ENCODE measurements around the gene LYZL4.

The LYZL4 gene

DNA sequence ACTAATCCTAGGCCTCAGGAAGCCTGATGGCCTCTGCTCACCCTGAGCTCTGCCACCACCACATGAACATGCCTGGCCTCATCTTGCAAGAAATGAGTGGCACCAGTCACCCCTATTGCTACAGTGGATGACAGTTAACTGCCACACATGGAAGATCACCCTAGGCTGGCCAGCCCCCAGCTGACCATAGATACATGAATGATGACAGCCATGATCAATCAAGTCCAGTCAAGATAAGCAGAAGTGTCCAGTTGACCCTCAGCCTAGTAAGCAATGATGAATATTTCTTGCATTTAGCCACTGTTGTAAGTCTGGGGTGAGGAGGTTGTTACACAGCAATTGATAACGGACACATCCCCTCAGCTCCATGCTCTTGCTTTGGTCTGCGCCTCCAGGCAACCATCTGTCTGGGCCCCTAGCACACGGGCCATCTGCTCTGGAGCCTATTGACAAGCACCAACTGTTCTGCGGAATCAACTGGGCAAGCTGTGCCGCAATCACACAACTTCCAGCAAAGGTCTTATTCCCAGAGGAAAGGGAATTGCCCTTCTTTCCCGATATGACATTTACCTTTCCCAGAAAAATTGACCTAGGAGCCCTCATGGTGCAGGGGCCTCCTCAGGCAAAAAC is 2.2 kb upstream of the LYZL4 start:
- no peak for DNase-seq (ENCODE audit: low read depth, low spot score)
- TF ChIP-seq, protein P1, sequence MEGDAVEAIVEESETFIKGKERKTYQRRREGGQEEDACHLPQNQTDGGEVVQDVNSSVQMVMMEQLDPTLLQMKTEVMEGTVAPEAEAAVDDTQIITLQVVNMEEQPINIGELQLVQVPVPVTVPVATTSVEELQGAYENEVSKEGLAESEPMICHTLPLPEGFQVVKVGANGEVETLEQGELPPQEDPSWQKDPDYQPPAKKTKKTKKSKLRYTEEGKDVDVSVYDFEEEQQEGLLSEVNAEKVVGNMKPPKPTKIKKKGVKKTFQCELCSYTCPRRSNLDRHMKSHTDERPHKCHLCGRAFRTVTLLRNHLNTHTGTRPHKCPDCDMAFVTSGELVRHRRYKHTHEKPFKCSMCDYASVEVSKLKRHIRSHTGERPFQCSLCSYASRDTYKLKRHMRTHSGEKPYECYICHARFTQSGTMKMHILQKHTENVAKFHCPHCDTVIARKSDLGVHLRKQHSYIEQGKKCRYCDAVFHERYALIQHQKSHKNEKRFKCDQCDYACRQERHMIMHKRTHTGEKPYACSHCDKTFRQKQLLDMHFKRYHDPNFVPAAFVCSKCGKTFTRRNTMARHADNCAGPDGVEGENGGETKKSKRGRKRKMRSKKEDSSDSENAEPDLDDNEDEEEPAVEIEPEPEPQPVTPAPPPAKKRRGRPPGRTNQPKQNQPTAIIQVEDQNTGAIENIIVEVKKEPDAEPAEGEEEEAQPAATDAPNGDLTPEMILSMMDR (IDR thresholded peaks at IDR 0.05; ENCODE audit: low read depth, low read length) = no peak
- in situ Hi-C loops (cut with HindIII; ENCODE audit: low sequenced_read_pairs) = no loop called here

DNA sequence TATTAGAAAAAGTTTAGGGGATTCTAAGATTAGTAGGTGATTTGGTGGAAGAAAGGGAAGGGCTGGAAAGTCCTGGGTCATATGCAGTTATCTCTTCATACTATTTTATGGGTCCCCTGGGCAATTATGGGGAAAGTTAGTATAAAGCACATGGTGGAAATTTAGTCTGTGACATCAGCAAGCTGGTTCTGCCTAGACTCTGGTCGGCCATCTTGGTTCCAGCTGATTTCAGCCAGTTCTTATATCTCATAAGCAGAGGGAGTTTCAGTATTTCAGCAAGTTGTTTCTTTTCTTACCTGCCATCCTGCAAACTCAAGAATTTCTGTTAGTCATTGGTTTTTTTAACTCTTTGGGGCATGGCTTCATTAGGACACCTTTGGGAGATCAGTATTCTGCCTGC is 1.0 kb upstream of the LYZL4 start:
- in situ Hi-C loops (cut with HindIII; ENCODE audit: low sequenced_read_pairs) = no loop called here
- no peak for DNase-seq (ENCODE audit: low read depth, low spot score)
- H3K4me3 ChIP-seq (ENCODE audit: low read depth, low read length) = no peak overlapping the region
- TF ChIP-seq, protein P1 (IDR thresholded peaks at IDR 0.05; ENCODE audit: low read depth, low read length) = no peak

More for the DNA sequence above, 2.2 kb upstream of the LYZL4 start:
- H3K4me3 ChIP-seq (ENCODE audit: low read depth, low read length) = no peak overlapping the region

DNA sequence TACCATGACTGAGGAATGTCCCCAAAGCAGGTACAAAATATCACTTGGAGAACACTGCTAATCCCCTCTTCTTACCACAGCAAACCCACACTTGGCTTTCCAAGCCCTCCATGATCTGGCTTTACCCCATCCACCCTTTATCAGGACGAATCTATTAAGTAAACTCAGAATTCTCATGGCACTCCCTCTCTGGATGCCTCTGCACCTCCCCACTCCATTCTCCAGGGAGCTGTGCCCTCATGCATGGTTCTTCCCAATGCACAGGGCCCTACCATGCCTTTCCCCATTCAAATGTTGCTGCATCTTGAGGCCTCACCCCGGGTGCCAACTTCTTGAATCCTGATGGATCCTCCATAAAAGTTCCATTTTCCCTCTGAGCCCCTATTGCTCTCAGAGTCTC is 2.3 kb downstream of the LYZL4 start:
- TF ChIP-seq, protein P1 (IDR thresholded peaks at IDR 0.05; ENCODE audit: low read depth, low read length) = no peak
- DNase-seq (ENCODE audit: low read depth, low spot score) = no peak
- H3K4me3 ChIP-seq (ENCODE audit: low read depth, low read length) = no peak overlapping the region
- in situ Hi-C loops (cut with HindIII; ENCODE audit: low sequenced_read_pairs) = no loop called here

DNA sequence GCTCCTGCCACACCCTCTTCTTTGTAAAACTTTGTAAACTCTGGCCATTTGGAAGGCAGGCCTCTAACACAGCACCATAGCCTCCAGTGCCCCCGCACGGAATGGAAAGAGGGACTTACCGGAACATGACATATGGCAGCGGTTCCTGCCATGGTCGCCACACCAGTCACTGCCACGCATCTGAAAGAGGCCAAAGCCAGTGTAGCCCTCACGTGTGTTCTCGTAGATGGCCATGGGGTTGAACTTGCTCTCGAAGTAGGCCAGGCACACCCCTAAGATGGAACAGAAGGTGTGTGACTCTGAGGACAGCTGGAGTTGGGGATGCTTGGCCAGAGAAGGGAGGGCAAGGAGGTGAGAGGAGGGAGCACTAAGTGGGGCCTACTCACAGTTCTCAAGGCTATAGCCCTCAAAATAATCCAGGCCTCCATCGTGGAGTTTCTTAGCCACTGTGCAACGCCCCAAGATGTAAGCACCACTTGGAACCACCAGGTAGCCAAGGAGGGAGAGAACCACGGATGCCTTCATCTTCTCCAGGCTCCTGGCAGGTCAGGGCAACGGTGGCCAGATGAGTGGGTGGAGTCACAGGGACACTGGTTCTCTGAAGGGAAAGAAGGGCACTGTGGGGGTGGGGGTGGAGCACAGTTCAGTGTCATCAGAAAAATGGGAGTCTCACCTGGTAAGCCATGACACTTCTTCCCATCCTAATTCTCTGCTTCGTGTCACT is 3.5 kb downstream of the LYZL4 start:
- DNase-seq (ENCODE audit: low read depth, low spot score) = no peak
- H3K4me3 ChIP-seq (ENCODE audit: low read depth, low read length) = no peak overlapping the region
- in situ Hi-C loops (cut with HindIII; ENCODE audit: low sequenced_read_pairs) = no loop called here
- TF ChIP-seq, protein P1 (IDR thresholded peaks at IDR 0.05; ENCODE audit: low read depth, low read length) = no peak

DNA sequence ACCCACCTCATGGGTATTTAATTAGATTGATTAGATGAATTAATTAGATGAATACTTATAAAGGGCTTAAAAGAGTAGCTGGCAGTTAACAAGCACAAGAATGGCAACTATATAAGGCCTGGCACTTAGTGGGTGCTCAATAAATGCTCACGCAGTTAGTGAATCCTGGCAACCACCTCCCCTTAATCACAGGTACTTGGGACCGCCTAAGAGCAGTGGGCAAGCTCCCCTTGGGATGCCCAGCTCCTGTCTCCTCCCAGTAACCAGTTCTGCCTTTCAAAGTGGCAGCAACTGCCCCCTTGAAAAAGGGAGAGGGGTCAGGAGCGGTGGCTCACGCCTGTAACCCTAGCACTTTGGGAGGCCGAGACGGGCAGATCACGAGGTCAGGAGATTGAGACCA is 4.6 kb downstream of the LYZL4 start:
- DNase-seq (ENCODE audit: low read depth, low spot score) = no peak
- in situ Hi-C loops (cut with HindIII; ENCODE audit: low sequenced_read_pairs) = no loop called here
- TF ChIP-seq, protein P1 (IDR thresholded peaks at IDR 0.05; ENCODE audit: low read depth, low read length) = no peak
- no peak overlapping the region for H3K4me3 ChIP-seq (ENCODE audit: low read depth, low read length)

DNA sequence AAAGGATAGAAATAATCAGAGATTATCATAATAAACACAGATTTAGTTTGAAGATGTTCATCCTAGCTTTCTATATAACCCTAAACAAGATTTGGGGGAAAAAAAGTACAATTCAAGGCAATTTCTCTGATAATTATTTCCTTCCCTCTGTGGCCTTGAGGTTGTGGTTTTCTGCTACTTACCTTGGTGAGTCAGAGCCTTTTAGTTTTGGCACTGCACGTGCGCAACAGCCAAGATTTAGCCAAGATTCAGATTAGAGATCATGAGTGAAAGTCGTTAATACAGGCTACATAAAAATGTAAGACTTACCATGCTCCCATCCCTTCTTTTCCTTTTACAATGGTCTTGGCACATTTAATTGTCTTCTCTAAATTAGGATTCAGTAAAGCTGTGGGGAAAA is 6.7 kb downstream of the LYZL4 start:
- in situ Hi-C loops (cut with HindIII; ENCODE audit: low sequenced_read_pairs) = no loop called here
- TF ChIP-seq, protein P1 (IDR thresholded peaks at IDR 0.05; ENCODE audit: low read depth, low read length) = no peak
- no peak overlapping the region for H3K4me3 ChIP-seq (ENCODE audit: low read depth, low read length)
- no peak for DNase-seq (ENCODE audit: low read depth, low spot score)
